ENCODE data around the gene MYD88.

MYD88 gene

GRCh38 chr3:38138349-38139190, at the start of gene MYD88:
Gene MYD88, plus strand, starts transcription at chr3:38138661. Its CDS starts 40 bp downstream, at chr3:38138701.
- Histone ChIP-seq H3K27ac (ENCODE audit: low read length) (peak within 1 kb of the TSS; percentile 58), H3K4me1 (ENCODE audit: insufficient read depth, low read length) (peaks cover 13% of the 10 kb centered on the region; the same call in 1 of the 2 replicates), H3K27me3 (ENCODE audit: insufficient read depth, low read length) (no peaks in the 10 kb centered on the region; the same call in 1 of the 2 replicates), H3K9ac (ENCODE audit: low read depth, low read length) (peak within 1 kb of the TSS; percentile 83), H3K36me3 (ENCODE audit: insufficient read depth, low read depth, low read length) (peaks cover 32% of the 10 kb centered on the region), H3K4me3 (ENCODE audit: low read length) (peak within 1 kb of the TSS; percentile 82), H3K9me3 (ENCODE audit: insufficient read depth, low read depth, low read length) (no peaks in the 10 kb centered on the region)

GRCh38 chr3:38089163-38089562, 49.3 kb upstream of the MYD88 start:
- Histone ChIP-seq H3K36me3 (ENCODE audit: insufficient read depth, low read depth, low read length) (no peaks in the 10 kb centered on the region), H3K27me3 (ENCODE audit: insufficient read depth, low read length) (no peaks in the 10 kb centered on the region), H3K9me3 (ENCODE audit: insufficient read depth, low read depth, low read length) (peaks cover 4% of the 10 kb centered on the region), H3K27ac (ENCODE audit: low read length) (no peak overlapping the region), H3K4me1 (ENCODE audit: insufficient read depth, low read length) (no peaks in the 10 kb centered on the region), H3K4me3 (ENCODE audit: low read length) (no peak overlapping the region), H3K9ac (ENCODE audit: low read depth, low read length) (no peak overlapping the region)

GRCh38 chr3:38090453-38090852, 48.0 kb upstream of the MYD88 start:
- no peak overlapping the region for H3K4me3 ChIP-seq (ENCODE audit: low read length)
- no peaks in the 10 kb centered on the region for H3K27me3 ChIP-seq (ENCODE audit: insufficient read depth, low read length)
- H3K4me1 ChIP-seq (ENCODE audit: insufficient read depth, low read length), result no peaks in the 10 kb centered on the region

GRCh38 chr3:38094999-38095398, 43.5 kb upstream of the MYD88 start:
- no peak overlapping the region for H3K9ac ChIP-seq (ENCODE audit: low read depth, low read length)
- no peak overlapping the region for H3K4me3 ChIP-seq (ENCODE audit: low read length)
- no peak overlapping the region for H3K27ac ChIP-seq (ENCODE audit: low read length)
- no peaks in the 10 kb centered on the region for H3K27me3 ChIP-seq (ENCODE audit: insufficient read depth, low read length)
- H3K9me3 ChIP-seq (ENCODE audit: insufficient read depth, low read depth, low read length), result no peaks in the 10 kb centered on the region
- H3K4me1 ChIP-seq (ENCODE audit: insufficient read depth, low read length), result peaks cover 5% of the 10 kb centered on the region; the same call in 1 of the 2 replicates
- no peaks in the 10 kb centered on the region for H3K36me3 ChIP-seq (ENCODE audit: insufficient read depth, low read depth, low read length)

More at GRCh38 chr3:38090453-38090852, 48.0 kb upstream of the MYD88 start:
- Histone ChIP-seq H3K9me3 (ENCODE audit: insufficient read depth, low read depth, low read length) (no peaks in the 10 kb centered on the region), H3K9ac (ENCODE audit: low read depth, low read length) (no peak overlapping the region), H3K27ac (ENCODE audit: low read length) (no peak overlapping the region), H3K36me3 (ENCODE audit: insufficient read depth, low read depth, low read length) (no peaks in the 10 kb centered on the region)

- Histone ChIP-seq H3K27ac (ENCODE audit: low read length) (no peak overlapping the region), H3K4me1 (ENCODE audit: insufficient read depth, low read length) (peaks cover 12% of the 10 kb centered on the region), H3K9ac (ENCODE audit: low read depth, low read length) (no peak overlapping the region), H3K36me3 (ENCODE audit: insufficient read depth, low read depth, low read length) (no peaks in the 10 kb centered on the region), H3K27me3 (ENCODE audit: insufficient read depth, low read length) (no peaks in the 10 kb centered on the region), H3K9me3 (ENCODE audit: insufficient read depth, low read depth, low read length) (no peaks in the 10 kb centered on the region), H3K4me3 (ENCODE audit: low read length) (no peak overlapping the region)
Observed at GRCh38 chr3:38095669-38096483, 42.6 kb upstream of the MYD88 start.

- no peak overlapping the region for H3K27ac ChIP-seq (ENCODE audit: low read length)
- no peak overlapping the region for H3K4me3 ChIP-seq (ENCODE audit: low read length)
- H3K36me3 ChIP-seq (ENCODE audit: insufficient read depth, low read depth, low read length), result no peaks in the 10 kb centered on the region
- no peaks in the 10 kb centered on the region for H3K9me3 ChIP-seq (ENCODE audit: insufficient read depth, low read depth, low read length)
- H3K27me3 ChIP-seq (ENCODE audit: insufficient read depth, low read length), result no peaks in the 10 kb centered on the region
- H3K9ac ChIP-seq (ENCODE audit: low read depth, low read length), result no peak overlapping the region
- H3K4me1 ChIP-seq (ENCODE audit: insufficient read depth, low read length), result peaks cover 22% of the 10 kb centered on the region
Observed at GRCh38 chr3:38097446-38098375, 40.8 kb upstream of the MYD88 start.

GRCh38 chr3:38098376-38098723, 40.1 kb upstream of the MYD88 start:
- H3K4me1 ChIP-seq (ENCODE audit: insufficient read depth, low read length), result peaks cover 22% of the 10 kb centered on the region
- H3K9ac ChIP-seq (ENCODE audit: low read depth, low read length), result no peak overlapping the region
- H3K36me3 ChIP-seq (ENCODE audit: insufficient read depth, low read depth, low read length), result no peaks in the 10 kb centered on the region
- H3K27me3 ChIP-seq (ENCODE audit: insufficient read depth, low read length), result no peaks in the 10 kb centered on the region
- H3K9me3 ChIP-seq (ENCODE audit: insufficient read depth, low read depth, low read length), result no peaks in the 10 kb centered on the region
- H3K27ac ChIP-seq (ENCODE audit: low read length), result no peak overlapping the region
- no peak overlapping the region for H3K4me3 ChIP-seq (ENCODE audit: low read length)

- H3K9me3 ChIP-seq (ENCODE audit: insufficient read depth, low read depth, low read length), result no peaks in the 10 kb centered on the region
- no peaks in the 10 kb centered on the region for H3K27me3 ChIP-seq (ENCODE audit: insufficient read depth, low read length)
- H3K4me1 ChIP-seq (ENCODE audit: insufficient read depth, low read length), result peaks cover 22% of the 10 kb centered on the region
- no peaks in the 10 kb centered on the region for H3K36me3 ChIP-seq (ENCODE audit: insufficient read depth, low read depth, low read length)
- no peak overlapping the region for H3K27ac ChIP-seq (ENCODE audit: low read length)
- peak overlapping the region; percentile 55; the same call in 1 of the 2 replicates for H3K9ac ChIP-seq (ENCODE audit: low read depth, low read length)
- H3K4me3 ChIP-seq (ENCODE audit: low read length), result peak overlapping the region; percentile 8; the same call in 1 of the 2 replicates
Observed at GRCh38 chr3:38099518-38099917, 38.9 kb upstream of the MYD88 start.

- Histone ChIP-seq H3K4me3 (ENCODE audit: low read length) (no peak overlapping the region), H3K4me1 (ENCODE audit: insufficient read depth, low read length) (peaks cover 22% of the 10 kb centered on the region), H3K9me3 (ENCODE audit: insufficient read depth, low read depth, low read length) (no peaks in the 10 kb centered on the region), H3K9ac (ENCODE audit: low read depth, low read length) (no peak overlapping the region), H3K27me3 (ENCODE audit: insufficient read depth, low read length) (no peaks in the 10 kb centered on the region), H3K27ac (ENCODE audit: low read length) (no peak overlapping the region), H3K36me3 (ENCODE audit: insufficient read depth, low read depth, low read length) (no peaks in the 10 kb centered on the region)
Observed at GRCh38 chr3:38100498-38100897, 38.0 kb upstream of the MYD88 start.

GRCh38 chr3:38101811-38102443, 36.5 kb upstream of the MYD88 start:
- Histone ChIP-seq H3K27me3 (ENCODE audit: insufficient read depth, low read length) (no peaks in the 10 kb centered on the region), H3K9ac (ENCODE audit: low read depth, low read length) (no peak overlapping the region)

GRCh38 chr3:38102444-38102814, 36.0 kb upstream of the MYD88 start:
- peaks cover 22% of the 10 kb centered on the region for H3K4me1 ChIP-seq (ENCODE audit: insufficient read depth, low read length)
- no peaks in the 10 kb centered on the region for H3K36me3 ChIP-seq (ENCODE audit: insufficient read depth, low read depth, low read length)
- H3K9me3 ChIP-seq (ENCODE audit: insufficient read depth, low read depth, low read length), result no peaks in the 10 kb centered on the region; the same call in 1 of the 2 replicates
- no peak overlapping the region for H3K9ac ChIP-seq (ENCODE audit: low read depth, low read length)
- no peaks in the 10 kb centered on the region for H3K27me3 ChIP-seq (ENCODE audit: insufficient read depth, low read length)
- no peak overlapping the region for H3K4me3 ChIP-seq (ENCODE audit: low read length)
- no peak overlapping the region for H3K27ac ChIP-seq (ENCODE audit: low read length)

More at GRCh38 chr3:38101811-38102443, 36.5 kb upstream of the MYD88 start:
- H3K36me3 ChIP-seq (ENCODE audit: insufficient read depth, low read depth, low read length), result no peaks in the 10 kb centered on the region
- no peak overlapping the region for H3K27ac ChIP-seq (ENCODE audit: low read length)
- H3K4me1 ChIP-seq (ENCODE audit: insufficient read depth, low read length), result peaks cover 22% of the 10 kb centered on the region
- no peaks in the 10 kb centered on the region; the same call in 1 of the 2 replicates for H3K9me3 ChIP-seq (ENCODE audit: insufficient read depth, low read depth, low read length)
- H3K4me3 ChIP-seq (ENCODE audit: low read length), result no peak overlapping the region
